ENCODE measurements around the gene ACTBL2.
"Not testable (repeated sequence)": the region's sequence is repeated elsewhere in the genome, so short reads cannot be mapped to it uniquely, and the experiment has no call there.

The ACTBL2 gene

GRCh38 chr5:57482671-57483106 is at the start of gene ACTBL2:
TSS of gene ACTBL2 (minus strand) at chr5:57482811. CDS start at chr5:57482707, 104 bp downstream.
- DNase-seq: no peak

DNA sequence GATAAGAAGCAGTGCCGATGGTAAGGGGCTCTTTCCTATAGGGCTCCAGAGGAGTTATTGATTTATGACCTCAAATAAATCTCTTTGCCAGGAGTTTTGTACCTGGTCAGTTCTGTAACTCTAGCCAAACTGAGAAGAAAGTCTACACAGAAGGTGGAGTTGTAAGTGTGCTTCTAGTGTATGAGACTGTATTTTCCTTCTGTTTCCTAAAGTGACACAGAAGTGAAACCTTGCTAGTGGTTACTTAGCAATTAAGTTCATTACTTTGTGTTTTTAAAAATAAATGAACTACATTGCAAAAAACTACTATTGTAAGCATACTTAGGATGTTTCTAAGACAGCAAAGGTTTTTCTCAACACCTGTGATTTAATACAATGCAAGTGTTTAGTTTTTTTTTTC is 48.7 kb upstream of the ACTBL2 start:
- no peak for DNase-seq

GRCh38 chr5:57529864-57530263 is 47.3 kb upstream of the ACTBL2 start:
- no peak for DNase-seq

GRCh38 chr5:57527870-57528269 is 45.3 kb upstream of the ACTBL2 start:
- no peak for DNase-seq

GRCh38 chr5:57524348-57525060 is 41.9 kb upstream of the ACTBL2 start:
- DNase-seq: no peak

DNA sequence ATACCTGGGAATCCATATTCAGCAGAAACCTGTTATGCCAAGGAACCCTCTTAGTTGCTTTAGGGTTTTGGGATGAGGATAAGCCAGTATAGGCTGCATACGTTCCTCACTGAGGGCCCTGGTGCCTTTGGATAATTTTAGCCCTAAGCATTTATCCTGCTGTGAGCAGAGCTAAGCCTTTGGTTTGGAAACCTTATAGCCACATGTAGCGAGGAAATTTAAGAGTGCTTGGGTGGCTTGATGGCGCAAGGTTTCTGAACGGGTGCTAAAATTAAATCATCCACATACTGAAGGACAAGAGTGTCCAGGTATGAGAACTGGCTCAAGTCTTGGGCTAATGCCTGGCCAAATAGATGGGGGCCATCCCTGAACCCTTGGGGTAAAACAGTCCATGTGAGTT is 39.9 kb upstream of the ACTBL2 start:
- DNase-seq: not testable (repeated sequence)

GRCh38 chr5:57518415-57518814 is 35.8 kb upstream of the ACTBL2 start:
- not testable (repeated sequence) for DNase-seq

DNA sequence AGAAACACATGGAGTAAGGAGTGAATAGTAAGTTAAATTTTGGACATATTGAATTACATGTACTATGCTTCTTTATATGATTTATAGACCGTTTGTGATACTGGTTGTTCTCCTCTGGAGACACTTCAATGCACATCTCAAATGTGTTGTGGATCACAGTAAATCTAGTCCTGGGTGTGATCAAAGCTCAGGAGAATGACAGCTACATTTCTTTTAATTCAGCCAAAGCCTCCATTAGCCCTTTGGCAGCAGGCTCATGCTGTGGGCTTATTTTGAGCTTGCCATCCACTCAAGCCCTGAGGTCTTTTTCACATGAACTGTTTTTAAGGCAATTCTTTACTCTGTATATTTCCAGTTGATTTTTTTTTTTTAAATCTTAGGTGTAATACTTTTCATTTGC is 34.6 kb upstream of the ACTBL2 start:
- DNase-seq: no peak

DNA sequence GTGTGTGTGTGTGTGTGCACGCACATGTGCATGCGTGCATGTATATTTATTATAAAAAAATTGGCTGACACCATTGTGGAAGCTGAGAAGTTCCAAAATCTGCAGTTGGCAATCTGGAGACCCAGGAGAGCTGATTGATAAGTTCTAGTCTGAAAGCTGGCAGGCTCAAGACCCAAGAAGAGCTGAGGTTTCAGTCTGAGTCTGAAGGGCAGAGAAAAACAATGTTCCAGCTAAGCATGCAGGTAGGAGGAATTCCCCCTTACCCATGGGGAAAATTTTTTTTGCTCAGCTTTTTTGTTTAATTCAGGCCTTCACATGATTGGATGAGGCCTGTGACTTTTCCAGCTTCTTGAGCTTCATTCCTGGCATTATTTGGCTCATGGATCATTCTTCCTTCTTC is 31.2 kb upstream of the ACTBL2 start:
- DNase-seq: no peak

DNA sequence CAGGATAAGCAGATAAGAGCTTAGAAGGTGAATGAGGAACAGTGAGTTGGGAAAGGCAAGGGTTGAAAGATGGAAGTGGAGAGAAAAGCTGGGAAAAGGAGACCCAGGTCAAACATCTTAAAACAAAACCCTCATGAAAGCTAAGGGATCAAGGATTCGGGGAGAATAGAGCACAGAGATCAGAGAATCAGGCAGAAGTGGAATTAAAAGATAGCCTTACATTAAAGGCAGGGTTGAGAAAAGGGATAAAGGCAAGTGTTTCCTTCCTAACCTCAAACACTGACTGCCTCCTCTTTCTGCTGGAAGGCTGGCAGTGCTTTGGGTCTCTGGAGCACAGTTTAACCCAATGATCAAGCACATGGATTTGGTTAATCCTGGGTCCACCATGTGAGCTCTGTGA is 28.7 kb upstream of the ACTBL2 start:
- no peak for DNase-seq

GRCh38 chr5:57509501-57510260 is 27.1 kb upstream of the ACTBL2 start:
- no peak for DNase-seq

DNA sequence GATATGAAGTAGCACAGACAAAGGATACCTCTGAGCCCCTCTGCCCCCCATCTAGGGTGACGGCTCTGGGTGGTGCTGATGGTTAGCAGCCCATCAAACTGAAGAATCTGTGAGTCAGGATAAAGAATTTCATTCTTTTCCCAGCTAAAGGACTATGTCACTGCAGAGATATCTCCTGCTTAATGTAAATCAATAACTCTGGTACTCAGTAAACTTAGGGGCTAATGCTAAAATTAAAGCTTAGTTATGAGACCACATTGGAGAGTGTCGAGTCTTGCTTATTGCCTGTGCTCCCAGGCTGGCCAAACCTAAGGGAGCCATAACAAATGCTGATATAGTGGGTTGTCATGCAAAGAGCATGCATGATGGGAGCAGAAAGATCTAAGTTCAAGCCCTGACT is 25.6 kb upstream of the ACTBL2 start:
- no peak for DNase-seq

- DNase-seq: no peak
These were observed 22.9 kb upstream of the ACTBL2 start for GRCh38 chr5:57505272-57506200.

DNA sequence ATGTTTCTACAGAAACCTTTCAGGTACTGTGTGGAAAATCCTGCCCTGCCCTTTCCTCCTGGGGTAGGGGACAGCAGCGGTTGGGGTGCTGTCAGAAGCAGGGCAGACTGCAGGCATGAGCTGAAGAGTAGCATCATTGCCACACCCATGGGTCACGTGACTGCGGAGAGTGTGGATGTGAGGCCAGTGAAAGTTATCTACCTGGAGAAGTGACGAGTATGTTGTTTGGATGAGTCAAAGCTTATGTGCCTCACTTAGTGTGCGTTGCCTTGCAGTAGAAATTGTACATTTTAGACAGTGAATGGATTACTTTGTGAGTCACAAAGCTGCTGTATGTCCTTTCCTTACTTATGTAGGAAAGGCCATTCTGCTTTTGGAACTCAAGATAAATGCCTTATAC is 21.7 kb upstream of the ACTBL2 start:
- peak in 1 of 58 donors; percentile 9 for DNase-seq

- no peak for DNase-seq
These were observed 20.8 kb upstream of the ACTBL2 start for GRCh38 chr5:57503433-57503832.

GRCh38 chr5:57501414-57502201 is 19.0 kb upstream of the ACTBL2 start:
- DNase-seq: peak in 6 of 58 donors; percentile 2 to 42 (median 14)

- DNase-seq: peak in 9 of 58 donors; percentile 4 to 38 (median 10)
These were observed 16.8 kb upstream of the ACTBL2 start for GRCh38 chr5:57499262-57500050.

DNA sequence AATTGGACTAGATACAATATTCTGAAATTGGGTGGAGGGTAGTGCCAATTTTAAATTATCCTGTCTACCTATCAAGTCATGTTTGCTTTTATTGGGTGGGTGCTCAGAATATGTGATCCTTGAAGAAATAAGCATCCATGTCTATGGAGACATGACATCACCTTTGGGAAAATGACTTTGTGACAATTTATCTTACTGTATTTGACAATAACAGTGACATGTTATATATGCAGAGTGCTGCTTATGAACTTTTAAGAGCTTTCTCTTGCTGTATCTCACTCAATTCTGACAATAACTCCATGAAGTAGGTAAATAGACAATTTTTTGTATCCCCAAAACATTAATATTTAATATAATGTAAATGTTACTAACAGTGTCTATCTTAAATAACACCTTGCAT is 15.1 kb upstream of the ACTBL2 start:
- no peak for DNase-seq

DNA sequence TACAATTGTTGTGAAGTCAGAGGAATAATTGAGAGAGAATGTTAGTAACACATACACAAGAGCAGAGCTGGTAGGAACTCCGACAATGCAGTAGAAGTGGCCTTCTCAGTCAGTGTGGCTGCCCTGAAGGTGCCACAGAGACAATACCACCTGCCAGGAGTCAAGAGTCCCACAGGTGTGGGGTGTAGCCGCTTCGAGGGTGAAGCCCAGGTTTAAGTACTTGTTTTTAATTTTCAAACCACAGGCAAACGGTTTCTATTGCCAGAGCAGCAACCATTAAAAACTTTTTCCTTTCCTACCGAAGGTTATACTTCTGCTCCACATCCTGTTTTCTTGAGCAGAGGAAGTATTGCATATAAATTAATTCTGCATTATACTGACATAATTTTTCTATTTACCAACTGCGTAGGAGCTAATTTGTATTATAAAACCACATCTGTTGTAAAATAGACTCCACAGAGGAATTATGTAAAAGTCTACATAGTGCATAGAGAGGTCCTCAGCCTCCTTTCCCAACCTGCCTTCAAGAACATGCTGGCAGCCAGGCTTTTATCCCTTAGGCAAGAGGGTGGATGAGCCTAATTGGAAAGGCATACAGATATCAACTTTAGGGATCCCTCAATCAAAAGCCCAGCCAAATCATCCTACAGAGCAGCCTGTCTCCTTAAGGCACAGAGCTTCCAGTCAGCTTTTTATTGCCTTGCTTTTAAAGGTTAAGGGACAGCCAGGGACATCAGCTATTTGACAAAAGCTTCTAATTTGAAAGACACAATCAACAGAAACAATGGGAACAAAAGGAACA is 12.9 kb upstream of the ACTBL2 start:
- DNase-seq: no peak
